HG03103 (cell line): ENCODE measurements around the gene C14orf180.

Source experiments
- ATAC-seq: cut with Tn5 transposase; IDR thresholded peaks from one replicate; pipeline ENCODE4 v1.9.1; 2021; ENCODE audit warnings: low read depth; ENCODE audit not compliant: unreplicated experiment

The C14orf180 gene

DNA sequence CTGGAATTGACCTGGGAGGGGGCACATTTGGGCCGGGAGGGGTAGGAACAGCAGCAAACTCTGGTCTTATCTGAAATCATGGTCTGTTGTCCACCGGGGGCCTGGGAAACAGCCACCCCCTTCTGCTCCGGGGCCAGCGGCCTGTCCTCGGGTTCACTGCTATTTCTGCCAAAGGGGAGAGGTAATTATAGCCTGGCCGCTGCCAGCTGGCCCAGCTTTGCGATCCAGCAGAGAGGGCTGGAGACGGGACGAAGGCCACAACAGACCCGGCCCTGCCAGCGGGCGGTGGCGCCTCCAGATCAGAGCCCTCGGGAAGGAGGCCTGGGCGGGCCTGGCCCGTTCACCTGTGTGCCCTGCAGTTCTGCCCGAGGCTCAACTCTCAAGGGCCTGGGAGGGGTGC is at the start of gene C14orf180:
TSS of gene C14orf180 (plus strand) at position 258 of the 400 bp plus-strand sequence. CDS start 6,667 bp downstream, outside the sequence.
- ATAC-seq, result no peak

DNA sequence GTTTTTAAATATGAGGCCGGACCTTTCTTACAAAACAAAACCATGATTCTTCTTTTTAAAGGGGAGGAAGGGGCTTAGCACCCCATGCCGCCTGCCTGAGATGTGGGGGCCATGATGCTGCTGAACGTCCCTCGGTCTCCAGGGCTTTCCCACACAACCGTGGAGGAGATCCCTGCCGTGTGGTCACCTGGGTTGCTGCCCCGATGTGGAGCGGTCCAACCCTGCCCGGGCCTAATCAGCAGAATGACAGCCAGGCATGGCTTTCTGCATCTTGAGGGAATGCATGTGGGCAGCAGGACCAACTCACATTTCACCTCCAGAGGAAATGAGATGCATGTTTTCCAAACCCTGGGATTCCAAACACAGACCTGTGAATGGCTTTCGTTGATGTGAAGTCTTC is 48.9 kb upstream of the C14orf180 start:
- ATAC-seq, result no peak

DNA sequence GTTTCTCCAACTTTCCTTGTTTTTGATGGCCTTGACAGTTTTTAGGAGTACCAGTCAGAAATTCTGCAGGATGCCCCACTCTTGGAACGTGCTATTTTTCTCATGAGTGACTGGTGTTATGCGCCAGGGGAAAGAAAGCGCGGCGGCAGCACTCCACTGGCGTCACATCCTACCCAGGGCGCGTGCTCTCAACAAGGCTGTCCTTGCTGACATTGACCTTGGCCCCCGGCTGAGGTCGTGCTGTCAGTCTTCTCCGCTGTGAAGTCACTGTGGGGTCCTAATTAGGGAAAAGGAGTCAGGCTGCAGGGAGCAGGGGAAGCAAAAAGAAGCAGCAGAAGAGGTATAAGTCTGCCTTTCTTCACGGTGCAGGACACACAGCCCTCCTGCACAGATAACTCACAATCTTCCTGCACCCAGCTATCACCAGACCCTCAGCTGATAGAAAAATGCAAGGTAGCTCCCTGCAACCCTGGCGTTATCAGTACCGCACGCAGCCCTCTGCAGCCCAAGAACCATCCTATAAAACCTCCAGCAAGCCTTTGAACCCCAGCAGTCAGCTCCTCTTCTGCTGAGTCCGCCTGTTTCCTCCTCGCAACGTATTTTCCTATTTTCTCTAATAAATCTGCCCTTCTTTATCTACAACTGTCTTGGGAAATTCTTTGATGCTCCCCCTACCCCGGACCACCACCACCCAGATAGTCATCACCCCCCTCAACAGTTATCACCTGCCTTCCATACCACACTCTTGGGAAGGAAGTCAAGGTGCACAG is 48.0 kb upstream of the C14orf180 start:
- ATAC-seq, result no peak

DNA sequence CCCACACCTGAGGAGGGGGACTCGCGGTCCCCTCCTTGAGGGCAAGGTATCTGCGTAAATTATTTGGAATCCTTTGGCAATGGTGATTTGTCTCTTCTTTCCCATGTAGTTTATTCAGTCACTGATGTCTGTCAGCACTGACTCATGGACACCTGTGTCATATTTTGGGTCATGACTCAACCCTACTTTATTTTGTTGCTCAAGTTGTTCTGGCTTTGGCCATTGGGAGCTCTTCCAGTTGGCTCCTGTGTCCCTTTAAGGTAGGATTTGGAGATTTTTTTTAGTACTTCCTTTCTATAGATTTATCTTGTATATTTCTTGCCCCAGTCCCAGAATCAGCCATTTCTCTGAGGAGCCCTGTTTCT is 47.4 kb upstream of the C14orf180 start:
- ATAC-seq, result no peak

DNA sequence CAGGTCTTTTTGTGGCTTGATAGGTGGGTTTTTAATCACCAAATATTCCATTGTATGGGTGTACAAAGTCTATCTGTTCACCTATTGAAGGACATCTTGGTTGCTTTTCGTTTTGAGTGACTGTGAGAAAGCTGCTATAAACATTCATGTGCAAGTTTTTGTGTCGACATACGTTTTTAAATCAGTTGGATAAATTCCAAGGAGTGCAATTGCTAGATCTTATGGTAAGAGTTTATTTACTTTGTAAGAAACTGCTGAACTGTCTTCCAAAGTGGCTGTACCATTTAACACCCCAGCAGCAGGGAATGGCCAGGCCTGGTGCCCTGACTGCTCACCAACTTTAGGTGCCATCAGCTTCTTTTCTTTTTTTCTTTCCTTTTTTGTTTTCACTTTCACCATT is 45.5 kb upstream of the C14orf180 start:
- ATAC-seq, result no peak

DNA sequence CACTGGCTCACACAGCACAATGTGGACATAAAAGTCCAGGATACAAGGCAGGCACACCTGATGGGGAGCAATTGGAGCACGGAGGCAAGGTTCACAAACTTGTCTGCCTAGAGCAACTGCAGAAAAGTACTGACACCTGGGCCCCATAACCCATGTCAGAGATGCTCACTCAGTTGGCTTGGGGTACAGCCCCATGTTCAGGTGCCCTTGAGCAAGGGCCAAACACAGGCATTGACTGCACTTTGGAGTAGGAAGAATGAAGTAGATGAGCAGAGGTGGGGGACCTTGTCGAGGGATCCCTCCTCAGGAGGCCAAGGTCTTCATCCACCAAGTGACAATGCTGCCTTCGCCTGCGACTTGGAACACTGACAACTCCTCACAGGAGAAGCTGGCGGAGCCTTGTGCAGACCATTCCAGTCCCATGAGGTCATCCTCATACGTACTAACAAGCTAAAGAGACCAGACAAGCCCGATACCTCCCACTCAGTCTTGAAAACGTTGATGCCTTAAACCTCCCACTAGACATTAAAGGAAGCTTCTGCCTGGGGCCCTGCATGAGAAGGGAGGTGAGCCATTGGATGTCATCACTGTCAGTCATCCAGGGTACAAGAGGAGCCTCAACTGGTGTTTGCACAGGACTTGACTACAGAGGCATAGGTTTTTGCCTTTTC is 42.5 kb upstream of the C14orf180 start:
- ATAC-seq, result no peak

DNA sequence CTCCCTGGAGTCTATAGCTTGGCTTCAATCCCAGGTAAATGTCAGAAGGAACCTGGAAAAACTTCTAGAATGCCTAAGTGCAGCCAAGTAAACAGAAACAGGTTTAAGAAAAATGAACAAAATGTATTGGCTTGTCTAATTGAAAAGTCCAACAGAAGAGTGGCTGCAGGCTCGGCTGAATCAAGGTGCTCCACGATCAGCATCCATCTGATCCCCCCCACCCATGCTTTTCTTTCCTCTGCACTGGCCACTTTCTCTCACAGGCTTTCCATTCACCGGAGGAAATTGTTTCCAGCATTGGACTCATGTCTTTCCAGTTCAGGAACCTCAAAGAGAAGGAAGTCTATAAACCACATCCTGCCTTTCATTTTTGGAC is 42.0 kb upstream of the C14orf180 start:
- ATAC-seq, result no peak

DNA sequence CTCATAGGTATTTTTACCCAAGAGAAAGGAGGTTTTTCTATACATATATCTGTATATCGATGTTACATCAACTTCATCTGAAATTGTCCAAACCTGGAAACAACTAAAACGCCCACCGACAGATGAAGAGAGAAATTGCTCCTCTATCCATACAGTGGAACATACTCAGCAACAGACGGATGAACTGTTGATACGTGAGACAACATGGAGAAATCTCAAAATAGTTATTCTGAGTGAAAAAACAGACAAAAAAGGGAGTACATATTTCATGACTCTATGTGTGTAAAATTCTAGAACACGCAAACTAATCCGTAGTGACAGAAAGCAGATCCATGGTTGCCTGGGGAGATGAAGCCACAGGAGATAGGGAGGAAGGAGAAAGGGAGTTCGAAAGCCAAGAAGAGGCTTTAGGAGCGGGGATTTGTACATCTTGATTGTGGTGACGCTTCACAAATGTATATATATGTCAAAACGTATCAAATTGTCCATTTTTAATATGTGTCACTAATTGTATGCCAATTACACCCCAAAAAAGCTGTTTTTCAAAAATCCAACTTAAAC is 37.6 kb upstream of the C14orf180 start:
- ATAC-seq, result no peak

DNA sequence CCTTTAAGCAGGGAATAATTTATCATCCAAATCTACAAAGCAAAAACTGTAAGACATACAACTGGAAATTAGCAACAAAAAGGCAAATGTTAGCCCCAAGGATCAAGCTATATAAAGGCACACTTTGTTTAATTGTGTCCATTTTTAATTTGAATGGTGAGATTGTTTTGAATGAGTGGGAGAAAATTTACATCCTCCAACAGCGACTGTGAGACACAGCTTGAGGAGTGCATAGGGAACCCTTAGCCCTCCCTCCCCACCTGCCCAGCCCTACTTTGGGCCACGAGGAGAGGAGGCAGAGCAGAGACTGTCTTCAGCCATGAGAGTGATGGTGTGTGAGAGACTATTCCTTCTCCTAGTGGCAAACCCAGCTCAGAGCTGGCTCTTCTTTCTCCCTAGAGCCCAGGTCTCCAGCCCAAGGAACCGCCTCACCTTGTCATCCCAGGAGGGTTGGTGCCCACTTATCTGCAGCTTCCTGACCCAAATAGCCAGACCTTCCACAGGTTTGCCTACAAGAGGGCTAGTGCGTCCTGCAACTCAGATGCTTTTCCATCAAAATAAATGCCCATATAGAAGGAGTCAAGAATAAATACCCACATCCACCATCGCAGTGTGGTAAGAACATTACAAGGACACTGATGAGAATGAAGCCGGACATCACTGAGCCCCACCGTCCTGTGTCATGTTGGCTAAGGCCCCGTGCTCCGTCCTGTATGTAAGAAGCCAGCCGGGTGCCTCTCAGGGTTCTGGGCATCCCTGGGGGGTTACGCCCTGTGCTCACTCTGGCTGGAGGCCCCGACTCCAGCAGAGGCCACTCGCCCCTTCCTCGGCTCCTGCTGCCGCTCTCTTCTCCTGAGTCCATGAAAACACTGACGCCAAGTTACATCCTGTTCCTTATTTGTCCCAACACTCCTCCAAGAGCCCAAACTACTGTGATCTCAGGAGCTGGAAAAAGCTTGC is 36.4 kb upstream of the C14orf180 start:
- ATAC-seq, result no peak

DNA sequence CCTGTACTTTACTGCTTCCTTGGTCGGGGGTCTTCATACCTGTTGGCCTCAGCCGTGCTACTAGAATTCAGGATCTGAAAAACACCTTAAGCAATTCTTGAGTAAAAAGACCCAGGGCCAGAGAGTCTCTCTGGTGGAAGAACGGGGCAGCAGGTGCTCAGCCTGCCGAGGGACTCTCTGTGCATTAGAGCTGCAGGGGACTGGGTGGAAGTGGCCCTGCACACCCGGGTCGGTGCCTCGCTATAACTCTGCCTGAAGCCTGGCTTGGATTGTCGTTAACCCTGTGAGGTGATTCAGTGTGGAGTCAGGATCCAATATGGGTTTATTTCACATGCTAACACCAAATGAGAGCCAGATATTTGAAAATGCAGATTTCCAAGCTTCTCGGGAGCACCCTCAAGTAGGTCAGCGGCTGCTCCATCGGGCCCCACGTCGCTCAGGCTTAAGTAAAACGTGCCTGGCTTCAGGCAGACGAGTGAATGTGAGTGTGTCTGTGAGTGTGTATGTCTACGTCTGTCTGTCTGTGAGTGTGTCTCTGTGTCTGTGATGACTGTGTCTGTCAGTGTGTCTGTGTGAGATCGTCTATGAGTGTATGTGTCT is 35.1 kb upstream of the C14orf180 start:
- no peak for ATAC-seq

DNA sequence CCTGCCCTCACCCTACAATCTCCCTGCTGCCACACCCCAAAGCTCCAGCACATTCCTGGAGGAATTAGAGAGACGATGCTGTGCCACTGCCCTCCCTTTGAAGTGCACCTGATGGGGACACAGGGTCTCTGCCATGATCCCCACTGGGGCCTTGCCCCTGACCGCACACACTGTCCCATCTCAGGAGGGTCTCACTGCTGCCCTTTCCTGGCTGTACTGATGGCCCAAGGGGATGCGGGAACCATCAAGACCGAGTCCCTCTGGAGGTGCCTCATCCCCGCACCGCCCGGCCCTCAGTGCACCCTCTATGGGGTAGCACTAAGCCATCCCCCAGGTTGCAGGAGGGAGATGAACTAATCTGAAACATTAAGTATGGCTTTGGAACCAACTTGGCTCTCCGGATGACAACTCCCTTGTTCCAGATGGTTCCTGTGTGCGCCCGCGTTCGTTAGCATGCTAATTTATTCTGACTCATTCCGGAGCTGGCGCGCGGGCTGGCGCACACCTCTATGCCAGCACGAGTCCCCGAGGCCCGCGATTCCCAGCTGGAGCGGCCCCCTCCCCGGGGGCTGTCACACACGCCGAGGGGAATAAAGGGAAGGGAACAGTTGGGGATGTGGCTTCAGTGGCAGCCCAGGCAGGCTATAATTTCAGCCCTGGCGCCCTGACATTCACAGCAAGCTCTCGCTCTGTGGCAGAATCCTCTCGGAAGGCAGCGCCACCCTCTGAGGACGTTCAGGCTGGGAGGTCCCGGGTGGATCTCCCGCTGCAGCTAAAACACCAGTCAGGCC is 34.2 kb upstream of the C14orf180 start:
- ATAC-seq, result no peak

DNA sequence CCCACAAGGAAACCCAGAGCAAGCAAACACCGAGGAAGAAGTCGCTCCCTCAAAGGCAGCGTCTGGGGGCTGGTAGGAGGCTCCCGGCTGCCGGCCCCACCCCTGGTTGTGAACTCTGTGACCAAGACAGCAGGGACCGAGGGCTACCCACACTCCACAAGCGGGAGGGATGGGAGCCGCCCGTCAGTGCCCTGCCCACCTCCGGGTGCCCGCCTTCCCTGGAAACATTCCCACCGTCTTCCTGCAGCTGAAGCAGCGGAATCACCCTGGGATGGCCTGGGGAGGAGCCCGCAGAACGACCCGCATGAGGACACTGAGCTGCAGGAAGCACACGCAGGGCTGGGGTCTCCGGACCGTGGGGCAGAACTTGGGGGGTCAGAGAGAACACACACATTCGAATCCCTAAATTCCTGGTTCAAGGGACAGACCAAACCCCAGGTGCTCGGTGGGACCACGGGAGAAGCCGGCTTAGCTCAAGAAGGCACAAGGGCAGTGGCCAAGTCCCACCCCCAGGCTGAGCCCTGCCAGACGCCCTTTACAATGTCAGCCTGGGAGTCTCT is 33.5 kb upstream of the C14orf180 start:
- ATAC-seq, result no peak

DNA sequence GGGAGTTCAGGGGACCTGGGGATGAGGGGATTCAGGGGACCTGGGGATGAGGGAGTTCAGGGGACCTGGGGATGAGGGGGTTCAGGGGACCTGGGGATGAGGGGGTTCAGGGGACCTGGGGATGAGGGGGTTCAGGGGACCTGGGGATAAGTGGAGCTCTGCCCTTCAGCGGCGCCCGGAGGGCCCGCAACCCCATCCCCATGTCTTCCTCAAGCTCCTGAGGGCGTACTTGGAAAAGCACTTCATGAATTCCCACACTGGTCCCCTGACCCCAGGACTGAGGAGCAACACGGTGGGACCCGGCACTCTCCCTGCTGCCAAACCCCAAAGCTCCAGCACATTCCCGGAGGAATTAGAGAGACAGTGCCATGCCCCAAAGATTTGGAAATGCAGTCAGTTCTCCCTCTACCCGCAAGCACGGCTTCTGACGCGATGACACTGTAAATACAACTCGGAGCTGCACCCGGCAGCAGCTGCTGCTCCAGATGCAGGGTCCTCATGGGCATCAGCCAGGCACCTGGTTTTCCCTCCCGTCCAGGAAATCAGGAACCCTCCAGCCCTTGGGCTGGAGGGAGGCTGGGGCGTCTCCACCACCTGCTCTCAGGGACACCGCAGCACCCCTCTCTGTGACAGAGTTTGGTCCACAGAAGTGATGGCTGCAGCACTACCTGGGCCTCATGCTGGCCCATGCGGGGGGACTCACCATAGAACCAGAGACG is 32.8 kb upstream of the C14orf180 start:
- ATAC-seq, result no peak

DNA sequence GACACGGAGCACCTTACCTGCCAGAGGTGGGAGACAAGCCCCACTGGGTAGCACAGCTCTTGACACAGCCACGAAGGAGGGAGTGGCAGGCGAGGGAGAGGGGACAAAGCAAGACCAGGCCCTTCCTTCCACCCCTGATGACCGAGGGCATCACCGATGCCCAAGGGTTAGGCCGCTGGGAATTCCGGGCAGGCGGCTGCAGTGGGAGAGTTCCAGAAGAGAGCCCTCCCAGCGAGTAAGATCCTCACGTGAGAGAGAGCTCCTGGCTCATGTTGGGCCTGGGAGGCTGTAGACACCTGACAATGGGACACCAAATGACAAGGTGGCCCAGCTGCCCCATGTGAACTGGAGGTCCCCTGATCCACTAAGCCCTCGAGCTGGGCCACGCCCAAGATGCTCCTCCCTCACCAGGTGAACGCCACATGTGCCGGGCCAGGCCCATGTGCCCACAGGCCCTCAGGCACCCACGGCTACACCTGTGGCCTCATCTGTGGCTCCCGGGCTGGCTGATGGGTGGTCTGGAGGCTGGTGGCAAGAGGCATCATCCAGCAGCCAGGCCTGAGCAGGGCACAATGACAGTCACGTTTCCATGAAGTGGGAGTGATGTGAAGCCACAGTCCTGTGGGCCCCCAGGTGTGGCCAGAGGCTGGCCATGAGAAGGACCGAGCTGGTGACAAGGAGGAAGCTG is 32.1 kb upstream of the C14orf180 start:
- ATAC-seq, result no peak

DNA sequence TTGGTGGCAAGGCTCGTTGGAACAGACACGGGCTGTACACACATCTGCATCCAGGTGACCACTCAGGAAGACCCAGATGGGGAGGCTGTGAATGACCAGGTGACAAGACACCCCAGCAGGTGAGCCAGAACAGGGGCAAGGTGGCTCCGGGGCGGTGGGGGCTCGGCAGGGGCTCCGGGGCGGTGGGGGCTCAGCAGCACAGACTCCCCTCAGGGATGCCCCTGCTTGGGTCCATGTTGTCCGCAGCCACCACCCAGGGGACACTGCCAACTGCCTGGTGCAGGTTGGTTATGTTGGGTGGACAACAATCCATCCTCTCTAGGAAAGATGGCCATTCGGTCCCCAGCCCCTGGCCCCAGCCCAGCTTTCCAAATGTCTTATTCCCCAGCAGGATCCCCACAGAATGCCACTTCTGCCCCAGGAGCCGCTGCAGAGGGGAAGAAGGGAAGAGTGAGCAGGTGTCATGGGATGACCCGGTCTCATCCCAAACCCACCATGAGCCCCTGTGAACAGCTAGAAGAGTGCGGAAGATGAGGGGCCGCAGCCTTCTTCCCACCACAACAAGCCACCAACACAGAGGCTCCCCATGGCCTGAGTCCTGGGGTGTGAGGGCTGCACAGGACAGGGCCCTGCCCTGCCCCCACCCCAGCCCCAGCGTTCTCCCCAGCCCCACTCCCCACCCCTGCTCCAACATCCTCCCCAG is 31.4 kb upstream of the C14orf180 start:
- ATAC-seq, result no peak

DNA sequence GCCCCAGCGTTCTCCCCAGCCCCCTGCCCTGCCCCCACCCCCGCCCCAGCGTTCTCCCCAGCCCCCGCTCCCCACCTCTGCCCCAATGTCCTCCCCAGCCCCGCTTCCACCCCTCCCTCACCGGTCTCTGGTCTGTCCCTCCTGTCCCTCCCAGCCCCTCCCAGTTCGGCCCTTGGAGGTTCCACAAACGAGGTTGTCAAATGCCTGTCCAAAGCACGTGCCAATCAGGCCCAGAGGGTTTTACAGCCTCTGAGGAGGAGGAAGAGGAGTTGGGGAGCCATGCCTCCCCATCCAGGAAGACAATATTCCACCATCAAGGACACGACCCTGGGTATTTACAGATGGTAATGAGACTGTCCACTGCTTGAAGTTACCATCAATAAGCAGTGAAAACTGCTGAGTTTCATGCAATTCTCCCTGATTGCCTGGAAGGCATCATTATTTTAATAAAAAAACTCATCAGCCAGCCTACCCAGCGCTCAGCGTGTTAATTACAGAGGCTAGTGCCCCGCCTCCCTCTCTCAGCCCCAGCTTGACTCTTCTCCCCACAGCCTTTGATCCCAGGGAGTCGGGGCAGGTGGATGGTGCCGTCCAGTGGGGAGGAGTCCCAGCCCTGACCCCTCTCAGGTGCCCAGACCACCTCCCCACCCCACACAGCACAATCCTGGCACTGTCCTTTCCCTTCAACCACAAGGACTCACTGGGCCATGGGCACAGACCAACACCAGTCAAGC is 30.6 kb upstream of the C14orf180 start:
- ATAC-seq, result no peak
